HG03159 (cell line): ENCODE data around the gene LMTK2.

Source experiments
- ATAC-seq: cut with Tn5 transposase; IDR thresholded peaks from one replicate; pipeline ENCODE4 v1.9.1; 2021; ENCODE audit warnings: mild to moderate bottlenecking, moderate library complexity; ENCODE audit not compliant: unreplicated experiment

The LMTK2 gene

DNA sequence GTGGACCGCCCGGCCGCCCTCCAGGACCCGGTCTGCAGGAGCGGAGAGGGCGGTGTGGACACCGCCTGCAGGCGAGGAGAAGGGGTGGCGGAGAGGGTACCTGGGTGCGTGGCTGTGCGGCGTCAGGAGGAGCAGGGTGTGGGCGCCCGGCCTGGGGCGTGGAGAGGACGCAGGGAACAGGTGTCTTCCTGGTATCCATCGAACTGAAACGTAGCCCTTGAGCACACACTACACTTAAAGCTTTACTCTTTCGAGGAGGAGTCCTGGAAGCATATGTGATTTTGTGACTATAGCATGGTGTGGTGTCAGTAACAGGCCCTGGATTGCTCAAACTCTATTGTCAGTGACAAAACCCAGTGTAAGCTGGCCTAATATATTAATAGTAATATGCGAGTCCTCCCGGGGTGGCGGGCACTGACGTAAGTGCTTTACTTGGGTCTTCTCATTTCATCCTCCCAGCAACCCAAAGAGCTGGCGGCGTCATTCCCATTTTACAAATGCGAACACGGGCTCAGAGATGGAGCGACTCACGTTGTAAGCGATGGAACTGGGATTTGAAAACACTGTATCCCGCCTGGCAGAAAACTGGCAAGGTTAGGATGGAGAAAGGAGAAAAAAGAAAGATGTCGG is 145.9 kb downstream of the LMTK2 start:
- peak; percentile 25 for ATAC-seq

GRCh38 chr7:98254516-98254915 is 147.9 kb downstream of the LMTK2 start:
- ATAC-seq: no peak

DNA sequence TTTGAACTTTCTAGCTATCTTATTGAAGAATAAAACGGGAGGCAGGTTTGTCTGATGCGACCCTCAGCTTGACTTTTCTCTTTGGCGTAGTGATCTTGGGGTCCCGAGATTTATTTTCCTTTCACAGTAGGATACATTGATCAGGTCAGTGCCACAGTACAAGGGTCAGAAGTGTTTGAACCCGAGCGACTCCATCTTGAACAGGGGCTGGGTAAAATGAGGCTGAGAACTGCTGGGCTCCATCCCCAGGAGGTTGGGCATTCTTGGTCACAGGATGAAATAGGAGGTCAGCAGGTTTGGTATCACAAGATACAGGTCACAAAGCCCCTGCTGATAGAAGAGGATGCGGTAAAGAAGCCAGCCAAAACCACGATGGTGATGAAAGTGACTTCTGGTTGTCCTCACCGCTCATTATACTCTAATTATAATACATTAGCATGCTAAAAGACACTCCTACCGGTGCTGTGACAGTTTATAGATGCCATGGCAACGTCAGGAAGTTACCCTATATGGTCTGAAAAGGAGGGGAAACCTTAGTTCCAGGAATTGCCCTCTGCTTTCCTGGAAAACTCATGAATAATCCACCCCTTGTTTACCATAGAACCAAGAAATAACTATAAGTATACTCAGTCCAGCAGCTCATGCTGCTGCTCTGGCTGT is 148.4 kb downstream of the LMTK2 start:
- no peak for ATAC-seq

DNA sequence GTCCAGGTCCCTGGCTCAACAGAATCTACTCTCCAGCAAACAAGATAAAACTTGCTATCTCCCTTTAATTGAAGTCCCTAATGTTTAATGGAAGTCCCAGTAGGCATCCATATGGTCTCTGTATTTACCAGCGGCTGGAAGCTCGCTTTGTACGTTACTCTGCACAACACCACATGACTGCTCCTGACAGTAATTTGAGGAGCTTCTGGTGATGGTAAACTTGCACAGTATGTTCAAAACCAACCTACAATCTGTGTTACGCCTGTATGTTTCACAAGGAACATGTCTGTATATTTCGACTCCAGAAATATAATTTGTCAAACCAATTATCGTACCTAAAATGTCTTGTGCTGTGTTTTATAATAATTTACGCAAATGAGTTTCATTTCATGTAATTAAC is 149.8 kb downstream of the LMTK2 start:
- ATAC-seq: no peak

DNA sequence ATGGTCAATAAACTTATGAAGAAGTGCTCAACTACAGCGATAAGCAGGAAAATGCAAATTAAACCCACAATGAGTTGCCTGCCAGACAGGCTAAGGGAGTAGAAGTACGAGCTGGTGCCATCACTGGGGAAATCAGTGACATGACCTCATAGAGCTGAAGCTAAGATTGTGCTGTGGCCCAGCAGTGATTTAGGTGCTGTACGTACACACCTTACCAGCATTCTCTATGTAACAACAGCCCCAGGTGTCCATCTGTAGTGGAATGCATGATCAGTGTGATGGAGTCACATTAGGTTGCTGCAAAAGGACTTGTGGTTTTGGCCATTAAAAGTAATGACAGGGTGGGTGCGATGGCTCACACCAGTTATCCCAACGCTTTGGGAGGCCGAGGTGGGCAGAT is 151.0 kb downstream of the LMTK2 start:
- ATAC-seq: no peak
